BLaER1 treated with 17β-estradiol and CSF1 and Interleukin-3, amounts not matched to agents 10 nM and 100 nM (cell line): Measurements from ENCODE around the gene IZUMO1R.

Source experiments
- H3K27ac ChIP-seq, 11 experiments: shearing (Covaris generic); formaldehyde crosslinking; 2 replicates each; pipeline ENCODE4 v1.8.1; 2022
- H3K27me3 ChIP-seq, 11 experiments: shearing (Covaris generic); formaldehyde crosslinking; 2 replicates each; pipeline ENCODE4 v1.8.1; 2022
- H3K36me3 ChIP-seq, 11 experiments: shearing (Covaris generic); formaldehyde crosslinking; 2 replicates each; pipeline ENCODE4 v1.8.1; 2022
- H3K4me1 ChIP-seq, 10 experiments: shearing (Covaris generic); formaldehyde crosslinking; 2 replicates each; pipeline ENCODE4 v1.8.1; 2022
- H3K4me2 ChIP-seq, 11 experiments: shearing (Covaris generic); formaldehyde crosslinking; 2 replicates each; pipeline ENCODE4 v1.8.1; 2022
- H3K4me3 ChIP-seq, 10 experiments: shearing (Covaris generic); formaldehyde crosslinking; 2 replicates each; pipeline ENCODE4 v1.8.1; 2022
- H3K9ac ChIP-seq, 11 experiments: shearing (Covaris generic); formaldehyde crosslinking; 2 replicates each; pipeline ENCODE4 v1.8.1; 2022
- H3K9me3 ChIP-seq, 11 experiments: shearing (Covaris generic); formaldehyde crosslinking; replicated peaks in 1 of 11; 2 replicates each; pipeline ENCODE4 v1.8.1; 2022
- H4K20me1 ChIP-seq, 11 experiments: shearing (Covaris generic); formaldehyde crosslinking; 2 replicates each; pipeline ENCODE4 v1.8.1; 2022
- Cebpa-rat ChIP-seq, 11 experiments: shearing (Covaris generic); IDR thresholded peaks; 2 replicates each; pipeline ENCODE4 v1.8.1; 2022

Gene IZUMO1R

GRCh38 chr11:94295534-94295933 lies 8.8 kb upstream of the IZUMO1R start:
- Histone ChIP-seq H3K4me3 (no peak overlapping the region), H4K20me1 (no peaks in the 10 kb centered on the region), H3K4me2 (no peak overlapping the region), H3K9ac (no peak overlapping the region), H3K27me3 (no peaks in the 10 kb centered on the region), H3K36me3 (no peaks in the 10 kb centered on the region), H3K27ac (no peak overlapping the region), H3K9me3 (peaks cover 0 to 9% (median 5%) of the 10 kb centered on the region in 11 experiments; a peak in 3 of 22 replicates), H3K4me1 (no peaks in the 10 kb centered on the region)
- no peak for TF ChIP-seq Cebpa-rat (IDR thresholded peaks at IDR 0.05)

- Histone ChIP-seq H3K27me3 (no peaks in the 10 kb centered on the region), H4K20me1 (no peaks in the 10 kb centered on the region), H3K9ac (no peak overlapping the region), H3K9me3 (no peaks in the 10 kb centered on the region), H3K4me3 (no peak overlapping the region), H3K27ac (no peak overlapping the region), H3K36me3 (no peaks in the 10 kb centered on the region), H3K4me1 (no peaks in the 10 kb centered on the region), H3K4me2 (no peak overlapping the region)
- no peak for TF ChIP-seq Cebpa-rat (IDR thresholded peaks at IDR 0.05)
Measured at GRCh38 chr11:94297985-94298576, 6.3 kb upstream of the IZUMO1R start.

- Histone ChIP-seq H3K9me3 (no peaks in the 10 kb centered on the region), H3K27ac (no peak overlapping the region), H4K20me1 (no peaks in the 10 kb centered on the region), H3K9ac (no peak overlapping the region), H3K4me2 (no peak overlapping the region), H3K4me3 (no peak overlapping the region), H3K36me3 (no peaks in the 10 kb centered on the region), H3K4me1 (no peaks in the 10 kb centered on the region), H3K27me3 (no peaks in the 10 kb centered on the region)
- TF ChIP-seq Cebpa-rat (IDR thresholded peaks at IDR 0.05) = no peak
Measured at GRCh38 chr11:94302776-94303175, 1.6 kb upstream of the IZUMO1R start.

GRCh38 chr11:94305146-94305545 lies 766 bp downstream of the IZUMO1R start:
- H3K4me3 ChIP-seq = no peak overlapping the region
- no peaks in the 10 kb centered on the region for H3K4me1 ChIP-seq
- H3K4me2 ChIP-seq = no peak overlapping the region
- no peak overlapping the region for H3K9ac ChIP-seq
- no peaks in the 10 kb centered on the region for H4K20me1 ChIP-seq
- TF ChIP-seq Cebpa-rat (IDR thresholded peaks at IDR 0.05) = no peak
- H3K36me3 ChIP-seq = no peaks in the 10 kb centered on the region
- no peaks in the 10 kb centered on the region for H3K9me3 ChIP-seq
- no peak overlapping the region for H3K27ac ChIP-seq
- no peaks in the 10 kb centered on the region for H3K27me3 ChIP-seq

- no peak overlapping the region for H3K4me2 ChIP-seq
- H3K4me1 ChIP-seq = no peaks in the 10 kb centered on the region
- no peaks in the 10 kb centered on the region for H3K9me3 ChIP-seq
- H3K36me3 ChIP-seq = no peaks in the 10 kb centered on the region
- H4K20me1 ChIP-seq = no peaks in the 10 kb centered on the region
- H3K27me3 ChIP-seq = no peaks in the 10 kb centered on the region
- no peak overlapping the region for H3K27ac ChIP-seq
- no peak overlapping the region for H3K4me3 ChIP-seq
- no peak overlapping the region for H3K9ac ChIP-seq
- no peak for TF ChIP-seq Cebpa-rat (IDR thresholded peaks at IDR 0.05)
Measured at GRCh38 chr11:94307101-94307791, 2.9 kb downstream of the IZUMO1R start.

- Histone ChIP-seq H3K36me3 (no peaks in the 10 kb centered on the region), H3K9ac (no peak overlapping the region), H3K9me3 (no peaks in the 10 kb centered on the region), H3K4me2 (no peak overlapping the region), H3K27me3 (no peaks in the 10 kb centered on the region), H3K27ac (no peak overlapping the region), H4K20me1 (no peaks in the 10 kb centered on the region), H3K4me3 (no peak overlapping the region), H3K4me1 (no peaks in the 10 kb centered on the region)
- no peak for TF ChIP-seq Cebpa-rat (IDR thresholded peaks at IDR 0.05)
Measured at GRCh38 chr11:94308024-94308423, 3.6 kb downstream of the IZUMO1R start.

- Histone ChIP-seq H3K27ac (no peak overlapping the region), H3K4me1 (no peaks in the 10 kb centered on the region), H3K27me3 (no peaks in the 10 kb centered on the region), H3K4me2 (no peak overlapping the region), H4K20me1 (no peaks in the 10 kb centered on the region), H3K4me3 (no peak overlapping the region), H3K36me3 (no peaks in the 10 kb centered on the region), H3K9me3 (no peaks in the 10 kb centered on the region), H3K9ac (no peak overlapping the region)
- no peak for TF ChIP-seq Cebpa-rat (IDR thresholded peaks at IDR 0.05)
Measured at GRCh38 chr11:94309757-94310156, 5.4 kb downstream of the IZUMO1R start.

- no peaks in the 10 kb centered on the region for H3K36me3 ChIP-seq
- no peak overlapping the region for H3K27ac ChIP-seq
- H3K9ac ChIP-seq = no peak overlapping the region
Measured at GRCh38 chr11:94310191-94310875, 6.0 kb downstream of the IZUMO1R start.

GRCh38 chr11:94312339-94312738 lies 8.0 kb downstream of the IZUMO1R start:
- no peaks in the 10 kb centered on the region for H3K9me3 ChIP-seq
- H3K9ac ChIP-seq = no peak overlapping the region
- H3K4me3 ChIP-seq = no peak overlapping the region
- TF ChIP-seq Cebpa-rat (IDR thresholded peaks at IDR 0.05) = no peak
- H3K27me3 ChIP-seq = no peaks in the 10 kb centered on the region
- no peaks in the 10 kb centered on the region for H4K20me1 ChIP-seq
- H3K36me3 ChIP-seq = no peaks in the 10 kb centered on the region
- H3K4me1 ChIP-seq = no peaks in the 10 kb centered on the region
- H3K4me2 ChIP-seq = no peak overlapping the region
- no peak overlapping the region for H3K27ac ChIP-seq

More at GRCh38 chr11:94310191-94310875, 6.0 kb downstream of the IZUMO1R start:
- H3K9me3 ChIP-seq = no peaks in the 10 kb centered on the region
- no peaks in the 10 kb centered on the region for H3K4me1 ChIP-seq
- no peak overlapping the region for H3K4me3 ChIP-seq
- no peaks in the 10 kb centered on the region for H4K20me1 ChIP-seq
- no peaks in the 10 kb centered on the region for H3K27me3 ChIP-seq
- no peak for TF ChIP-seq Cebpa-rat (IDR thresholded peaks at IDR 0.05)
- no peak overlapping the region for H3K4me2 ChIP-seq

- Histone ChIP-seq H3K9me3 (no peaks in the 10 kb centered on the region), H3K4me3 (no peak overlapping the region), H3K36me3 (no peaks in the 10 kb centered on the region), H3K4me1 (no peaks in the 10 kb centered on the region), H4K20me1 (no peaks in the 10 kb centered on the region), H3K4me2 (no peak overlapping the region), H3K27me3 (no peaks in the 10 kb centered on the region), H3K27ac (no peak overlapping the region), H3K9ac (no peak overlapping the region)
- no peak for TF ChIP-seq Cebpa-rat (IDR thresholded peaks at IDR 0.05)
Measured at GRCh38 chr11:94314064-94314463, 9.7 kb downstream of the IZUMO1R start.
